ENCODE results near the gene PIGZ.

PIGZ gene
- total RNA-seq: 0.81 to 4.0 (median 2.1) reads per million in 18 experiments

GRCh38 chr3:196968233-196969133, at the start of gene PIGZ:
TSS of gene PIGZ (minus strand) at chr3:196968833. CDS start at chr3:196952031, 16,802 bp downstream.
- peak; percentile 31 to 65 for DNase-seq

- DNase-seq: no peak
These were observed 48.4 kb upstream of the PIGZ start for GRCh38 chr3:197017003-197017402.

- DNase-seq: no peak
These were observed 47.4 kb upstream of the PIGZ start for GRCh38 chr3:197015790-197016736.

GRCh38 chr3:197014942-197015575, 46.4 kb upstream of the PIGZ start:
- peak in 1 of 2 donors; percentile 14 for DNase-seq

GRCh38 chr3:197014024-197014423, 45.4 kb upstream of the PIGZ start:
- DNase-seq: no peak

- DNase-seq: no peak
These were observed 43.9 kb upstream of the PIGZ start for GRCh38 chr3:197012540-197012883.

- no peak for DNase-seq
These were observed 43.3 kb upstream of the PIGZ start for GRCh38 chr3:197011780-197012539.

GRCh38 chr3:197010556-197011351, 42.1 kb upstream of the PIGZ start:
- DNase-seq: no peak

GRCh38 chr3:197009532-197010019, 40.9 kb upstream of the PIGZ start:
- DNase-seq: no peak

- no peak for DNase-seq
These were observed 40.0 kb upstream of the PIGZ start for GRCh38 chr3:197008436-197009209.

GRCh38 chr3:197007953-197008352, 39.3 kb upstream of the PIGZ start:
- DNase-seq: no peak

- no peak for DNase-seq
These were observed 38.8 kb upstream of the PIGZ start for GRCh38 chr3:197007296-197007940.

- no peak for DNase-seq
These were observed 38.2 kb upstream of the PIGZ start for GRCh38 chr3:197006860-197007259.

GRCh38 chr3:197006446-197006845, 37.8 kb upstream of the PIGZ start:
- DNase-seq: no peak

GRCh38 chr3:197003461-197004385, 35.1 kb upstream of the PIGZ start:
- no peak for DNase-seq

GRCh38 chr3:197002701-197003454, 34.2 kb upstream of the PIGZ start:
- peak; percentile 81 to 82 for DNase-seq

- DNase-seq: peak; percentile 31 to 70
These were observed 33.5 kb upstream of the PIGZ start for GRCh38 chr3:197001972-197002700.

Data from inflammatory macrophage (primary cell).